Measurements from ENCODE around the gene CRTAP.

The CRTAP gene

DNA sequence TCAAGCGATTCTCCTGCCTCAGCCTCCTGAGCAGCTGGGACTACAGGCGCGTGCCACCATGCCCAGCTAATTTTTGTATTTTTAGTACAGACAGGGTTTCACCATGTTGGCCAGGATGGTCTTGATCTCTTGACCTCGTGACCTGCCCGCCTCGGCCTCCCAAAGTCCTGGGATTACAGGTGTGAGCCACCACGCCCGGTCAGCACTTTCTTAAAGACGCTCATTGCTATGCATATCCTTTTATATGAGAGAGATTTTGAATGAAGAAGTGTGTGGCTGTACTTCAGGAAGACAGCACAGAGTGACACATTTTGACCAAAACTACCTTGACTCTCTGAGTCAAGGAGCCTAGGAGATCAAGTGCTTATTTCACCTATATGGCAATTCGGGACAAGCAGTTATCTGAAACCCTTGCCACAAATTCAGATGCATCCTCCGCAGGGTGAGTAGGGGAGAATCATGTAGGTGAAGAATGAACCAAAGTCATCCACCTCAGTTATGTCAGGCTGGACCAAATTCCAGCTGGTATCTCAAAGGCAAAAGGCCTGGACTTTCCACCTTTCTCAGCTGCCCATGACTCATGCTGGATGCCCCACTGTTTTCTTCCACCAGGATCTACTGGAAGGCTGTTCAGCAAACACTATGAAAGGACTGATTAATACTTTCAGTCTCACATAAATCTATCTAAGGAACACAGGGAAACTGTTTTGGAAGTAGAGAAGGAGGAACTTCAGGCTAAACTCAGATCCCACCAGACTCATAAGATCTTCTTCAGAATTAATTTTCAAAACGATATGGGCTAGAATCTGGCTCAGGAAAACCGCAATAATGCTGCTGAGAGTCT lies 72.9 kb downstream of the CRTAP start:
- Histone ChIP-seq H3K9me3 (ENCODE audit: control insufficient read depth, low read length) (no peaks in the 10 kb centered on the region), H3K4me3 (ENCODE audit: insufficient read depth, low read depth, low read length) (no peak overlapping the region), H3K4me1 (ENCODE audit: control insufficient read depth, insufficient read depth, low read length) (no peaks in the 10 kb centered on the region), H3K36me3 (ENCODE audit: control insufficient read depth, insufficient read depth, low read length) (no peaks in the 10 kb centered on the region), H3K27ac (ENCODE audit: insufficient read depth, low read depth, low read length, poor library complexity, severe bottlenecking) (no peak overlapping the region), H3K27me3 (ENCODE audit: control insufficient read depth, insufficient read depth, low read length, poor library complexity, severe bottlenecking) (no peaks in the 10 kb centered on the region)
- WGBS, 2 experiments = 93 to 95% methylated on average over 13 of the region's 13 CpGs

DNA sequence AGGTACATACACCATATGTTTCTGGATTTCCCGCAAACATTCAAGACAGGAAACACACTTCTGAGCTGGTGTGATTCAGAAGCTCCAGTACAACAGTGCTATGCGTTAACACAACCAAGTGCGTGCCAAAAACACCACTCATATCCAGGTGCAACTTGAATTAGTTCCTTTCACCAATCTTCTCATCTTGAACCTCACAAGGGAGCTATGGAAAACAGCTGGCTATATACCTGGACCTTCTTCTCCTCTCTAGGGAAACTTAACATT lies 73.5 kb downstream of the CRTAP start:
- WGBS, 2 experiments = 92 to 95% methylated on average over 3 of the region's 3 CpGs

DNA sequence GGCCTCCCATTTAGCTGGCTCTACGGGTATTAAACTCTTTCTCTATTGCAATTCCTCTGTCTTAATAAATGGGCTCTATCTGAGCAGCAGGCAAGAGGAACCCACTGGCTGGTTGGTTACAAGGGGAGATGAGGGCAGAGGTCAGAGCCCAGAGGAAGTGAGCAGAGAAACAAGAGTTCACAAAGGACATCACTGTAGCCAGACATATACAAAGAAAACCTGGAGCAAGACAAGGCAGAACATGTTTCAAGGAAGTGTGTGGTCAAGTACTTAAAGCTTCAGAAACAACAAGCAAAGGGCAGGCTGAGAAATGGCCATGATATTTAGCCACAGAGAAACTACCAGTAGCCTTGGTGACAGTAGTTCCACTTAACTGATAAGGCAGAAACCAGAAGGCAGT lies 80.5 kb downstream of the CRTAP start:
- Histone ChIP-seq H3K36me3 (ENCODE audit: control insufficient read depth, insufficient read depth, low read length) (no peaks in the 10 kb centered on the region), H3K4me3 (ENCODE audit: insufficient read depth, low read depth, low read length) (no peak overlapping the region), H3K27ac (ENCODE audit: insufficient read depth, low read depth, low read length, poor library complexity, severe bottlenecking) (no peak overlapping the region), H3K9me3 (ENCODE audit: control insufficient read depth, low read length) (no peaks in the 10 kb centered on the region), H3K4me1 (ENCODE audit: control insufficient read depth, insufficient read depth, low read length) (no peaks in the 10 kb centered on the region), H3K27me3 (ENCODE audit: control insufficient read depth, insufficient read depth, low read length, poor library complexity, severe bottlenecking) (no peaks in the 10 kb centered on the region)
- 78 to 90% methylated on average over 1 of the region's 1 CpG for WGBS, 2 experiments

More for the DNA sequence above, 73.5 kb downstream of the CRTAP start:
- Histone ChIP-seq H3K4me3 (ENCODE audit: insufficient read depth, low read depth, low read length) (no peak overlapping the region), H3K27me3 (ENCODE audit: control insufficient read depth, insufficient read depth, low read length, poor library complexity, severe bottlenecking) (no peaks in the 10 kb centered on the region), H3K4me1 (ENCODE audit: control insufficient read depth, insufficient read depth, low read length) (no peaks in the 10 kb centered on the region), H3K27ac (ENCODE audit: insufficient read depth, low read depth, low read length, poor library complexity, severe bottlenecking) (no peak overlapping the region), H3K9me3 (ENCODE audit: control insufficient read depth, low read length) (no peaks in the 10 kb centered on the region), H3K36me3 (ENCODE audit: control insufficient read depth, insufficient read depth, low read length) (no peaks in the 10 kb centered on the region)

DNA sequence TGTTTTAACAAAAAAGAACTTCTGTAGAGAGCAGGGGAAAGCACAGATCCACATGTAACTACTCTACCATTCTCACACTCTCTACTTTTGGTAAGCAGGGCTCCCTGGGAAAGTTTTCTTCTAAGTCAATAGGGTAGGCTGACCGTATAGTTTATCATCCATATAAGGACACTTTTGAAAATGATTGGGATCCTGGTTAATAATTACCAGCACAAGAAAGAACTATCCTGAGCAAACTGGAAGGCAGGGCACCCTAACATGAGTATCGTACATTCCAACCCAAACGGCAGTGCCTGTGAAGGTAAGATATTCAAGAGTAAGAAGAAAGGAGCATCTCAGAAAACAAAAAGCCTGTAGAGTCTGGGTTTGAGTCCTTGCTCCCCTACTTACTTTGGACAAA lies 82.7 kb downstream of the CRTAP start:
- 77 to 82% methylated on average over 2 to 3 of the region's 3 CpGs for WGBS, 2 experiments
- Histone ChIP-seq H3K9me3 (ENCODE audit: control insufficient read depth, low read length) (no peaks in the 10 kb centered on the region), H3K4me1 (ENCODE audit: control insufficient read depth, insufficient read depth, low read length) (no peaks in the 10 kb centered on the region), H3K27me3 (ENCODE audit: control insufficient read depth, insufficient read depth, low read length, poor library complexity, severe bottlenecking) (no peaks in the 10 kb centered on the region), H3K36me3 (ENCODE audit: control insufficient read depth, insufficient read depth, low read length) (no peaks in the 10 kb centered on the region), H3K27ac (ENCODE audit: insufficient read depth, low read depth, low read length, poor library complexity, severe bottlenecking) (no peak overlapping the region), H3K4me3 (ENCODE audit: insufficient read depth, low read depth, low read length) (no peak overlapping the region)
